Upper lobe of left lung (tissue), 6 donors: ENCODE data around the gene CCAR1. TPM values are rescaled to one million over a fixed set of nuclear protein-coding genes. Genes with fewer than 3 reads are reported as not detected.
"Not testable (repeated sequence)": the region's sequence is repeated elsewhere in the genome, so short reads cannot be mapped to it uniquely, and the experiment has no call there.

Experiments
- ATAC-seq, 2 donors: fragments of 200-7000 bp; cut with Tn5 transposase; one replicate each; pipeline ENCODE4 v1.9.1; 2022; ENCODE audit warnings: mild to moderate bottlenecking in 2 of 2, moderate library complexity in 2 of 2; ENCODE audit not compliant: low FRiP score in 2 of 2
- DNase-seq, 2 donors: peaks; one replicate each; pipeline ENCODE4 v3.0.0-alpha.2; 2019 to 2020
- H3K27ac ChIP-seq, 4 donors: fragments of 200-600 bp; sonication (generic); one replicate each; pipeline ENCODE4 v1.5.1; 2016 to 2019
- H3K27me3 ChIP-seq, 4 donors: fragments of 200-600 bp; sonication (generic); one replicate each; pipeline ENCODE4 v1.5.1; 2017 to 2019
- H3K36me3 ChIP-seq, 4 donors: fragments of 200-600 bp; sonication (generic); one replicate each; pipeline ENCODE4 v1.5.1; 2016 to 2019
- H3K4me1 ChIP-seq, 4 donors: fragments of 200-600 bp; sonication (generic); one replicate each; pipeline ENCODE4 v1.5.1; 2018 to 2019
- H3K4me3 ChIP-seq, 4 donors: fragments of 200-600 bp; sonication (generic); one replicate each; pipeline ENCODE4 v1.5.1; 2017 to 2019; ENCODE audit warnings: mild to moderate bottlenecking in 2 of 4, moderate library complexity in 1 of 4
- H3K9me3 ChIP-seq, 4 donors: fragments of 200-600 bp; sonication (generic); one replicate each; pipeline ENCODE4 v1.5.1; 2018 to 2019
- EP300 ChIP-seq, 4 donors: sonication (generic); formaldehyde crosslinking; IDR thresholded peaks; one replicate each; pipeline ENCODE4 v1.5.1; 2017; ENCODE audit warnings: antibody characterized with exemption in 4 of 4, control low read depth in 2 of 4
- POLR2A ChIP-seq, 4 donors: fragments of 450-650 bp; IDR thresholded peaks; one replicate each; pipeline ENCODE4 v1.5.1; 2016 to 2017; ENCODE audit warnings: antibody characterized with exemption in 4 of 4, mild to moderate bottlenecking in 2 of 4
- POLR2AphosphoS5 ChIP-seq, 2 donors: sonication (generic); formaldehyde crosslinking; IDR thresholded peaks; one replicate each; pipeline ENCODE4 v1.5.1; 2017; ENCODE audit warnings: antibody characterized with exemption in 2 of 2
- WGBS, 2 donors: methylation state at CpG; one replicate each; pipeline ENCODE4 v1.1.5; 2017 to 2018; 5-methylcytosine and 5-hydroxymethylcytosine counted together
- total RNA-seq, 6 donors: library from RNA; depleted of rRNA in 4 of 6; stranded (reverse); fragments of >200 nt in 4 of 6; gene quantifications; one replicate each; pipeline versions ENCODE4 v1.1.0 to v1.2.1, GENCODE V29; 2016 to 2021
- TF ChIP-seq, protein P1 (sequence below), 6 experiments: fragments of 450-650 bp in 4 of 6; fragments of 200-600 bp in 2 of 6; sonication (generic) in 2 of 6; IDR thresholded peaks; one replicate each; pipeline ENCODE4 v1.5.1; 2016 to 2019; ENCODE audit warnings: antibody characterized with exemption in 6 of 6
- donor health status: DM: no; HTN: no; CAD: no; lungs with moderate emphysema.
- donor health status: DM: no; HTN: yes; CAD: no; lungs with severe emphysema.

Gene CCAR1
- total RNA-seq, 6 donors from 2014 or later = 30.4 to 158 (median 50.4) TPM

DNA sequence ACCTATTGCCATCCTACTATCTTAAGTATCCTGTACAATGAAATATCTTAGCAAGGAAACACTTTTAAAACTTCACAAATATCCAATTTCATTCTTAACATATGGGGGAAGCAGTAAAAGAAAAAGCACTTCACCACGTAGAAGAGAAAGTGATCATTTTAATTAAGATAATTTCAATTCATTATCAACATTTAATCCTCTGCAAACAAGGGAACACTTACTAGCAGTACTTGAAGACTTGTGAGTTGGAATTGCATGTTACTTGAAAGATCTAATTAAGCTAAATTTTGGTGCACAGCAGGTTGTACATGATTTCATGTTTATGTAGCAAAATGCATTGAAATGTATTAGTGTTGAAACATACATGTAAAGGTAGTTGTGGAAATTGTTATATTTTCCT is 20.8 kb upstream of the CCAR1 start:
- no peak overlapping the region for H3K4me3 ChIP-seq
- no peaks in the 10 kb centered on the region for H3K36me3 ChIP-seq
- no peak for DNase-seq
- ATAC-seq = no peak
- no peaks in the 10 kb centered on the region for H3K4me1 ChIP-seq
- TF ChIP-seq, protein P1, sequence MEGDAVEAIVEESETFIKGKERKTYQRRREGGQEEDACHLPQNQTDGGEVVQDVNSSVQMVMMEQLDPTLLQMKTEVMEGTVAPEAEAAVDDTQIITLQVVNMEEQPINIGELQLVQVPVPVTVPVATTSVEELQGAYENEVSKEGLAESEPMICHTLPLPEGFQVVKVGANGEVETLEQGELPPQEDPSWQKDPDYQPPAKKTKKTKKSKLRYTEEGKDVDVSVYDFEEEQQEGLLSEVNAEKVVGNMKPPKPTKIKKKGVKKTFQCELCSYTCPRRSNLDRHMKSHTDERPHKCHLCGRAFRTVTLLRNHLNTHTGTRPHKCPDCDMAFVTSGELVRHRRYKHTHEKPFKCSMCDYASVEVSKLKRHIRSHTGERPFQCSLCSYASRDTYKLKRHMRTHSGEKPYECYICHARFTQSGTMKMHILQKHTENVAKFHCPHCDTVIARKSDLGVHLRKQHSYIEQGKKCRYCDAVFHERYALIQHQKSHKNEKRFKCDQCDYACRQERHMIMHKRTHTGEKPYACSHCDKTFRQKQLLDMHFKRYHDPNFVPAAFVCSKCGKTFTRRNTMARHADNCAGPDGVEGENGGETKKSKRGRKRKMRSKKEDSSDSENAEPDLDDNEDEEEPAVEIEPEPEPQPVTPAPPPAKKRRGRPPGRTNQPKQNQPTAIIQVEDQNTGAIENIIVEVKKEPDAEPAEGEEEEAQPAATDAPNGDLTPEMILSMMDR (IDR thresholded peaks at IDR 0.05) = no peak
- TF ChIP-seq POLR2AphosphoS5 (IDR thresholded peaks at IDR 0.05) (no peak), POLR2A (IDR thresholded peaks at IDR 0.05) (no peak), EP300 (IDR thresholded peaks at IDR 0.05) (no peak)
- no peaks in the 10 kb centered on the region for H3K27me3 ChIP-seq
- H3K9me3 ChIP-seq = no peaks in the 10 kb centered on the region
- 54 to 70% methylated on average over 1 of the region's 1 CpG for WGBS, 2 donors
- no peak overlapping the region for H3K27ac ChIP-seq

DNA sequence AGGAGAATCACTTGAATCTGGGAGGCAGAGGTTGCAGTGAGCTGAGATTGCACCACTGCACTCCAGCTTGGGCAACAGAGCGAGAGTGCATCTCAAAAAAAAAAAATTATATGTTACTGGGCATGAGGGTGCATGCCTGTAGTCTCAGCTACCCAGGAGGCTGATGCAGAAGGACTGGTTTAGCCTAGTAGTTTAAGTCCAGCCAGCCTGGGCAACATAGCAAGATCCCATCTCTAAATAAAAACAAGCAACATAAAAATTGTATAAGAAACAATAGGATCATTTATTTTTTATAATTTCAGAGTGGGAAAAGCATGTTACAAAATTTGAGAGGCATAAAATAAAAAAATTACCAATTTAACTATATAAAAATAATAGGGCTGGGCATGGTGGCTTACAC is 15.5 kb upstream of the CCAR1 start:
- TF ChIP-seq, protein P1 (IDR thresholded peaks at IDR 0.05) = no peak
- TF ChIP-seq POLR2AphosphoS5 (IDR thresholded peaks at IDR 0.05) = no peak
- TF ChIP-seq EP300 (IDR thresholded peaks at IDR 0.05) = no peak
- no peak for TF ChIP-seq POLR2A (IDR thresholded peaks at IDR 0.05)
- Histone ChIP-seq H3K27ac (no peak overlapping the region), H3K4me1 (no peaks in the 10 kb centered on the region), H3K9me3 (no peaks in the 10 kb centered on the region), H3K4me3 (no peak overlapping the region), H3K36me3 (no peaks in the 10 kb centered on the region), H3K27me3 (no peaks in the 10 kb centered on the region)
- ATAC-seq = no peak
- no peak for DNase-seq
- WGBS, 2 donors = 88 to 100% methylated on average over 1 of the region's 1 CpG

DNA sequence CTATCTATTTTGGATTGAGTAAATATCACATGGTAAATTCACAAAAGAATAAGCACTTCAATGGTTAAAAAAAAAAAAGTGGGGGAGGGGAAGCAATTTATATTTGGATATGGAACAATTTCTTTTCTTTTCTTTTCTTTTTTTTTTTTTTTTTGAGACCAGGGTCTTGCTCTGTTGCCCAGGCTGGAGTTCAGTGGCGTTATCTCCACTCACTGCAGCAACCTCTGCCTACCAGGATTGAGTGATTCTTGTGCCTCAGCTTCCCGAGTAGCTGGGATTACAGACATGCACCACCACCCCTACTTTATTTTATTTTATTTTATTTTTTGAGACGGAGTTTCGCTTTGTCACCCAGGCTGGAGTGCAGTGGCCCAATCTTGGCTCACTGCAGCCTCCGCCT is 12.1 kb upstream of the CCAR1 start:
- not testable (repeated sequence) for H3K27me3 ChIP-seq, H3K4me1 ChIP-seq, DNase-seq, ATAC-seq, H3K27ac ChIP-seq, H3K4me3 ChIP-seq, H3K9me3 ChIP-seq, H3K36me3 ChIP-seq
- 96 to 97% methylated on average over 5 of the region's 5 CpGs for WGBS, 2 donors

DNA sequence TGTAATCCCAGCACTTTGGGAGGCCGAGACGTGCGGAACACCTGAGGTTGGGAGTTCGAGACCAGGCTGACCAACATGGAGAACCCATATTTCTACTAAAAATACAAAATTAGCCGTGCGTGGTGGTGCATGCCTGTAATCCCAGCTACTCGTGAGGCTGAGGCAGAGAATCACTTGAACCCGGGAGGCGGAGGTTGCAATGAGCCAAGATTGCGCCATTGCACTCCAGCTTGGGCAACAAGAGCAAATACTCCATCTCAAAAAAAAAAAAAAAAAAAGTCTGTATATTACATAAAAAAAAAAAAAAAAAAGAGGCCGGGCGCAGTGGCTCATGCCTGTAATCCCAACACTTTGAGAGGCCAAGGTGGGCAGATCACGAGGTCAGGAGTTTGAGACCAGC is 8.0 kb upstream of the CCAR1 start:
- not testable (repeated sequence) for ATAC-seq, H3K27ac ChIP-seq, H3K4me3 ChIP-seq, H3K27me3 ChIP-seq, H3K36me3 ChIP-seq, H3K4me1 ChIP-seq, H3K9me3 ChIP-seq
- DNase-seq = peak in 1 of 2 donors; percentile 56
- 77 to 83% methylated on average over 13 of the region's 13 CpGs for WGBS, 2 donors

DNA sequence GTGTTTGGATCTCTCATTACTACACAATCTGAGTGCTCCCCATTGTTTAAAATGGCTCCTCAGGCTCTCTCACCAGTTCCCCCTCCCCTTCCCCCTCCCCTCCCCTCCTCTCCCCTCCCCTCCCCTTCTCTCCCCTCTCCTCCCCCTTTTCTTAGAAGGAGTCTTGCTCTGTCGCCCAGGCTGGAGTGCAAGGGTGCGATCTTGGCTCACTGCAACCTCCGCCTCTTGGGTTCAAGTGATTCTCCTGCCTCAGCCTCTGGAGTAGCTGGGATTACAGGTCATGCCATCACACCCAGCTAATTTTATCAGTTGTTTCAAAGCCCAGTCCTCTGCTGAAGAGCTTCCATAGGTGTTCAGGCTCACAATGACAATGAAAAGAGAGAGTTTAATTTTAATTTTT is 3.6 kb upstream of the CCAR1 start:
- WGBS, 2 donors = 73 to 85% methylated on average over 3 of the region's 3 CpGs
- no peak for ATAC-seq

More for the DNA sequence above, 3.6 kb upstream of the CCAR1 start:
- no peak for TF ChIP-seq EP300 (IDR thresholded peaks at IDR 0.05)
- TF ChIP-seq, protein P1 (IDR thresholded peaks at IDR 0.05) = no peak
- TF ChIP-seq POLR2A (IDR thresholded peaks at IDR 0.05) = no peak
- no peak for TF ChIP-seq POLR2AphosphoS5 (IDR thresholded peaks at IDR 0.05)
- Histone ChIP-seq H3K4me1 (peaks cover 2 to 6% (median 5%) of the 10 kb centered on the region in 4 donors), H3K27me3 (no peaks in the 10 kb centered on the region), H3K4me3 (no peak overlapping the region), H3K27ac (no peak overlapping the region), H3K36me3 (no peaks in the 10 kb centered on the region), H3K9me3 (no peaks in the 10 kb centered on the region)
- DNase-seq = no peak
